Cerebellar nuclear complex (tissue), 1 donor: ENCODE measurements around the gene C9orf153.

ENCODE experiments used
- DNase-seq, 2 experiments: peaks; one replicate each; lab custom pipeline; 2025; lab: John Stamatoyannopoulos, UW

The C9orf153 gene

GRCh38 chr9:86187121-86187520 is 72.3 kb downstream of the C9orf153 start:
- no peak for DNase-seq

GRCh38 chr9:86186696-86187095 is 72.8 kb downstream of the C9orf153 start:
- no peak for DNase-seq

GRCh38 chr9:86185872-86186271 is 73.6 kb downstream of the C9orf153 start:
- no peak for DNase-seq

- DNase-seq: no peak
These were observed 75.3 kb downstream of the C9orf153 start for GRCh38 chr9:86184138-86184524.

- DNase-seq: no peak
These were observed 76.0 kb downstream of the C9orf153 start for GRCh38 chr9:86183229-86184137.

- no peak for DNase-seq
These were observed 77.8 kb downstream of the C9orf153 start for GRCh38 chr9:86181379-86182315.

GRCh38 chr9:86178503-86178902 is 81.0 kb downstream of the C9orf153 start:
- no peak for DNase-seq

GRCh38 chr9:86177995-86178394 is 81.5 kb downstream of the C9orf153 start:
- no peak for DNase-seq

GRCh38 chr9:86176468-86176867 is 83.0 kb downstream of the C9orf153 start:
- DNase-seq: no peak

GRCh38 chr9:86175743-86176456 is 83.6 kb downstream of the C9orf153 start:
- no peak for DNase-seq

- DNase-seq: no peak
These were observed 84.2 kb downstream of the C9orf153 start for GRCh38 chr9:86175223-86175622.
